ENCODE data around the gene MPV17L2.

Gene MPV17L2

DNA sequence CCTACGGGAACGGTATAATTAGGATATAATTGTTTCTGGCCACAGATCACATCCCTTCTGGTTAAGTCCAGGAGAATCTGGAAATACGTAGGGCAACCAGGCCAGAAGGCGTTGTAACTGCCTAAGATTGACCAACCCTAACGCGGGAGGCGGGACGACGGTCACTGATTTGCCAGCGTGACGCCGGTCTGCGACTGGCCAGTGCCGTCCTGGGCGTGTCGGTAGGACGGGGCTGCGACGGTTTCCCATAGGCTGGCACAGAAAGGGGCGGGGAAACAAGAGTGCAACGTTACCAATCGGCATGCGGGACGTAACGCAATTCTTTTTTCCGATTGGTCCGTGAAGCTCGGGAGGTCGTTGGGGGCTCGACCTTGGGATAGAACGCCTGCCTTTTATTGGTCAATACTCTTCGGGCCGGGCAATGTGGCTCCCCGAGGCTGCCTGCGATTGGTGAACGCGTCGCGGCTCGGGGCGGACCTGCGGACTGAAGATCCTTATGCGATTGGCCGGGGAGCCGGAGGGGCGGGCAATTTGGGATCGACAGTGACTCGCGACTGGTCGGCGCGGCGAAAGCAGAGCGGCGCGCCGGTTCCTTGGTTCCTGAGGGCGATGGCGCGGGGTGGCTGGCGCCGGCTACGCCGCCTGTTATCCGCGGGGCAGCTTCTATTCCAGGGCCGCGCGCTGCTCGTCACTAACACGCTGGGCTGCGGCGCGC, at the start of gene MPV17L2:
Gene MPV17L2, plus strand, starts transcription at position 546 of the 715 bp plus-strand sequence. Its CDS starts 64 bp downstream, at position 610.
- Mint-ChIP-seq H3K36me3 (peaks cover 8 to 21% of the 10 kb centered on the region in 2 donors), H3K4me3 (peak within 1 kb of the TSS; percentile 87 to 92), H3K27ac (peak within 1 kb of the TSS; percentile 95), H3K9me3 (no peaks in the 10 kb centered on the region), H3K27me3 (no peaks in the 10 kb centered on the region), H3K4me1 (peaks cover 21 to 28% of the 10 kb centered on the region in 2 donors)
- ATAC-seq (replicated peaks) (peak; percentile 88 to 91), DNase-seq (peak; percentile 98)

- DNase-seq (no peak), ATAC-seq (replicated peaks) (no peak)
- Mint-ChIP-seq H3K4me1 (peaks cover 7 to 11% of the 10 kb centered on the region in 2 donors), H3K9me3 (peaks cover 2 to 4% of the 10 kb centered on the region in 2 donors), H3K36me3 (peaks cover 67 to 74% of the 10 kb centered on the region in 2 donors), H3K27me3 (no peaks in the 10 kb centered on the region), H3K27ac (peak overlapping the region; percentile 71), H3K4me3 (no peak overlapping the region)
Observed at GRCh38 chr19:18143902-18144301, 49.1 kb upstream of the MPV17L2 start.

- H3K9me3 Mint-ChIP-seq, result peaks cover 2 to 4% of the 10 kb centered on the region in 2 donors
- ATAC-seq (replicated peaks), result no peak
- no peaks in the 10 kb centered on the region for H3K27me3 Mint-ChIP-seq
- peaks cover 5 to 11% of the 10 kb centered on the region in 2 donors for H3K4me1 Mint-ChIP-seq
- peak overlapping the region; percentile 71 for H3K27ac Mint-ChIP-seq
- H3K36me3 Mint-ChIP-seq, result peaks cover 63 to 69% of the 10 kb centered on the region in 2 donors
- DNase-seq, result no peak
- H3K4me3 Mint-ChIP-seq, result no peak overlapping the region
Observed at GRCh38 chr19:18144361-18144760, 48.7 kb upstream of the MPV17L2 start.

DNA sequence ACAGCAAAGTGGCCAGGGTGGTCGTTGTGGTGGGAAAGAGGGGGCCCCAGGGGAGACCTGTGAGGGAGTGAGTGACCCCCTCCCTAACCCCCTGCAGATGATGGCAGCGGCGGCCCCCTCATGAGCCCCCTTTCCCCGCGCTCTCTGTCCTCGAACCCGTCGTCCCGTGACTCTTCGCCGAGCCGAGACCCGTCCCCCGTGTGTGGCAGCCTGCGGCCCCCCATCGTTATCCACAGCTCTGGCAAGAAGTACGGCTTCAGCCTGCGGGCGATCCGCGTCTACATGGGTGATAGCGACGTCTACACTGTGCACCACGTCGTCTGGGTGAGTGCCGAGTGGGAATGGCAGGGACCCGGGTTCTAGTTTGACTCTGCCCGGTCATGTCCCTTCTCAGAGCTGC, 48.1 kb upstream of the MPV17L2 start:
- H3K4me3 Mint-ChIP-seq, result no peak overlapping the region
- ATAC-seq (replicated peaks), result no peak

DNA sequence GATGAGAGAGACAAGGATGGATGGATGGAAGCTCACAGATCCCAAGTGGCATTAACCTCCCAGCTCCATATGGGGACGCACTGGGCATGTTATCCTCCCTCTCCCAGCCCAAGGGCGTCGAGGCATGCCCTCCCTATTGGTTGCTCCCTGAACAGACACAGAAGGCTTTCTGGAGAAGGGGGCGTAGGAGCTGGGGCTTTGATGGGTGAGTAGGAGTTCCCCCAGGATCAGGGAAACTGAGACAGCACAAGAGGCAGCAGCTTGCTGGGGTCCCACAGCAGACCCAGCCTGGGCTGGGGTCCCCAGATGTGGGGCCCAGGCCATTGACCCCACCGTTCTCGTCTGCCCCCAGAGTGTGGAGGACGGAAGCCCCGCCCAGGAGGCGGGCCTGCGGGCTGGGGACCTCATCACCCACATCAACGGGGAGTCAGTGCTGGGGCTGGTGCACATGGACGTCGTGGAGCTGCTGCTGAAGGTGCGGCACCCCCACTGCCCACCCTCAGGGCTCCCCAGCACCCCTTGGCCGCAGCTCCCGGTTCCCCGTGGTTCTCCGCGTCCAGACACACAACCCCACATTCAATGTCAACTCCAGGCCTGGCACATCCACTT, 47.5 kb upstream of the MPV17L2 start:
- peak overlapping the region; percentile 75 for H3K27ac Mint-ChIP-seq

More for the DNA sequence above, 48.1 kb upstream of the MPV17L2 start:
- H3K4me1 Mint-ChIP-seq, result peaks cover 5 to 11% of the 10 kb centered on the region in 2 donors
- no peak for DNase-seq
- H3K36me3 Mint-ChIP-seq, result peaks cover 64 to 70% of the 10 kb centered on the region in 2 donors
- H3K27ac Mint-ChIP-seq, result peak overlapping the region; percentile 59
- H3K27me3 Mint-ChIP-seq, result no peaks in the 10 kb centered on the region
- peaks cover 2 to 4% of the 10 kb centered on the region in 2 donors for H3K9me3 Mint-ChIP-seq

GRCh38 chr19:18147396-18147795, 45.6 kb upstream of the MPV17L2 start:
- Mint-ChIP-seq H3K4me1 (peaks cover 10 to 23% of the 10 kb centered on the region in 2 donors), H3K4me3 (no peak overlapping the region), H3K9me3 (no peaks in the 10 kb centered on the region), H3K27me3 (no peaks in the 10 kb centered on the region), H3K36me3 (peaks cover 52 to 55% of the 10 kb centered on the region in 2 donors), H3K27ac (peak overlapping the region; percentile 73)
- ATAC-seq (replicated peaks), result no peak
- no peak for DNase-seq

More for the DNA sequence above, 47.5 kb upstream of the MPV17L2 start:
- Mint-ChIP-seq H3K36me3 (peaks cover 61 to 66% of the 10 kb centered on the region in 2 donors), H3K4me1 (peaks cover 5 to 11% of the 10 kb centered on the region in 2 donors), H3K27me3 (no peaks in the 10 kb centered on the region), H3K4me3 (no peak overlapping the region), H3K9me3 (peaks cover 0 to under 1% of the 10 kb centered on the region in 2 donors)
- DNase-seq, result no peak
- ATAC-seq (replicated peaks), result no peak

- Mint-ChIP-seq H3K4me3 (no peak overlapping the region), H3K9me3 (no peaks in the 10 kb centered on the region), H3K4me1 (peaks cover 18 to 37% of the 10 kb centered on the region in 2 donors)
Observed at GRCh38 chr19:18149596-18149975, 43.4 kb upstream of the MPV17L2 start.

GRCh38 chr19:18150776-18151624, 42.0 kb upstream of the MPV17L2 start:
- Mint-ChIP-seq H3K4me1 (peaks cover 21 to 44% of the 10 kb centered on the region in 2 donors), H3K36me3 (peaks cover 28 to 30% of the 10 kb centered on the region in 2 donors), H3K9me3 (no peaks in the 10 kb centered on the region), H3K4me3 (peak overlapping the region; percentile 84 to 85), H3K27me3 (no peaks in the 10 kb centered on the region), H3K27ac (peak overlapping the region; percentile 97)
- DNase-seq (no peak), ATAC-seq (replicated peaks) (no peak)

More at GRCh38 chr19:18149596-18149975, 43.4 kb upstream of the MPV17L2 start:
- peaks cover 37 to 42% of the 10 kb centered on the region in 2 donors for H3K36me3 Mint-ChIP-seq
- no peak overlapping the region for H3K27ac Mint-ChIP-seq
- DNase-seq (no peak), ATAC-seq (replicated peaks) (no peak)
- H3K27me3 Mint-ChIP-seq, result no peaks in the 10 kb centered on the region

- Mint-ChIP-seq H3K9me3 (no peaks in the 10 kb centered on the region), H3K27ac (peak overlapping the region; percentile 97), H3K4me3 (peak overlapping the region; percentile 84 to 85), H3K36me3 (peaks cover 20 to 24% of the 10 kb centered on the region in 2 donors), H3K4me1 (peaks cover 24 to 48% of the 10 kb centered on the region in 2 donors), H3K27me3 (no peaks in the 10 kb centered on the region)
- DNase-seq, result peak; percentile 99
- peak; percentile 78 to 82 for ATAC-seq (replicated peaks)
Observed at GRCh38 chr19:18152442-18152816, 40.6 kb upstream of the MPV17L2 start.

- peaks cover 17 to 20% of the 10 kb centered on the region in 2 donors for H3K36me3 Mint-ChIP-seq
- no peaks in the 10 kb centered on the region for H3K9me3 Mint-ChIP-seq
- peak; percentile 100 for DNase-seq
- no peaks in the 10 kb centered on the region for H3K27me3 Mint-ChIP-seq
- ATAC-seq (replicated peaks), result peak; percentile 86
- H3K27ac Mint-ChIP-seq, result peak within 1 kb of the TSS; percentile 97
- H3K4me3 Mint-ChIP-seq, result peak within 1 kb of the TSS; percentile 84 to 85
- H3K4me1 Mint-ChIP-seq, result peaks cover 24 to 46% of the 10 kb centered on the region in 2 donors
Observed at GRCh38 chr19:18152817-18153555, 40.0 kb upstream of the MPV17L2 start, which contains the start of gene PIK3R2. TSS of gene PIK3R2 (plus strand) at chr19:18153163. CDS start at chr19:18155880, 2,717 bp downstream.

- peaks cover 12 to 15% of the 10 kb centered on the region in 2 donors for H3K36me3 Mint-ChIP-seq
- no peaks in the 10 kb centered on the region for H3K27me3 Mint-ChIP-seq
- H3K9me3 Mint-ChIP-seq, result no peaks in the 10 kb centered on the region
- H3K4me3 Mint-ChIP-seq, result peak overlapping the region; percentile 84 to 85
- peak overlapping the region; percentile 93 for H3K27ac Mint-ChIP-seq
- DNase-seq (no peak), ATAC-seq (replicated peaks) (no peak)
- peaks cover 22 to 41% of the 10 kb centered on the region in 2 donors for H3K4me1 Mint-ChIP-seq
Observed at GRCh38 chr19:18153556-18154134, 39.4 kb upstream of the MPV17L2 start.

DNA sequence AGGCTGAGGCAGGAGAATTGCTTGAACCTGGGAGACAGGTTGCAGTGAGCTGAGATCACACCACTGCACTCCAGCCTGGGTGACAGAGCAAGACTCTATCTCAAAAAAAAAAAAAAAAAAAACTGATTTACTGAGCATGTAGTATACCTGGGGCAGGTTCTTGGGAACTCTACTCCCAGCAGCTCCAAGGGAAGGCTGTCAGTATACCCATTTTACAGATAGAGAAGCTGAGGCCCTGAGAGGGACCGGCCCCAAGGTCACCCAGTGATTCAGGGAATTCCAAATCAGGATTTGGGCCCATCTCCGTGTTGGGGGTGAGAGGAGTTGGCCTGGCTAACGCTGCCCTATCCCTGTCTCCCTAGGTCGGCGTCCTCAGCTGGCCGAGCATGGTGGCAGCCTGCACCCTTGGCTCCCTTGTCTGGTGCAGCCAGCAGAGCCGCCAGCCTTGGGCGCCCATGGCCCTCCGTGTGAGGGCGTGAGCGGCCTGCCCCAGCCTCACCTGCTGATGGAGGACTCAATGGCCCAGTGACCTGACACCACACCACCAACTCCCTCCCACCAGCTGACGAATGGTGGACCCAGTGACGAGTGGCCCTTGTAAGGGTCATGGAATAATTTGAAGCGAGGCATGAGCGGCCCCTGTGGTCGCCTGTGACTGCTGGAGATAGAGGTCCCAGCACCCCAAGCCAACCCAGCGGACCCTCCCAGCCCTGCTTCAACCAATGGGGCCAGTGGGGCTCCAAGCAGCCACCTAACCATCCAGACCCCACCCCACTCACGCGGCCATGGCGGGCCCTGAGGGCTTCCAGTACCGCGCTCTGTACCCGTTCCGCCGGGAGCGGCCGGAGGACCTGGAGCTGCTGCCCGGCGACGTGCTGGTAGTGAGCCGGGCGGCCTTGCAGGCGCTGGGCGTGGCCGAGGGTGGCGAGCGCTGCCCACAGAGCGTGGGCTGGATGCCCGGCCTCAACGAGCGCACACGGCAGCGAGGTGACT, 37.6 kb upstream of the MPV17L2 start:
- H3K27me3 Mint-ChIP-seq, result no peaks in the 10 kb centered on the region
- H3K36me3 Mint-ChIP-seq, result peaks cover 13 to 17% of the 10 kb centered on the region in 2 donors
- H3K27ac Mint-ChIP-seq, result no peak overlapping the region
- DNase-seq, result no peak
- no peaks in the 10 kb centered on the region for H3K9me3 Mint-ChIP-seq
- no peak overlapping the region for H3K4me3 Mint-ChIP-seq
- no peak for ATAC-seq (replicated peaks)
- H3K4me1 Mint-ChIP-seq, result peaks cover 25 to 45% of the 10 kb centered on the region in 2 donors
